Ascending aorta (tissue), 2 donors: Measurements from ENCODE around the gene PAX8. TPM values are rescaled to one million over a fixed set of nuclear protein-coding genes. Genes with fewer than 3 reads are reported as not detected.
A peak's percentile ranks its signal among the peaks of the same experiment; 100 is the strongest.
"Not testable (repeated sequence)": the region's sequence is repeated elsewhere in the genome, so short reads cannot be mapped to it uniquely, and the experiment has no call there.

Experiments used
- DNase-seq, 2 donors: peaks; one replicate each; pipeline ENCODE4 v3.0.0-alpha.2; 2019; ENCODE audit warnings: low spot score in 2 of 2
- H3K27ac ChIP-seq, 2 donors: fragments of 200-600 bp; sonication (generic); one replicate each; pipeline ENCODE4 v1.5.1; 2016 to 2017; ENCODE audit warnings: mild to moderate bottlenecking in 1 of 2
- H3K27me3 ChIP-seq: fragments of 200-600 bp; sonication (generic); one replicate; pipeline ENCODE4 v1.5.1; 2017
- H3K36me3 ChIP-seq, 2 donors: fragments of 200-600 bp; sonication (generic); one replicate each; pipeline ENCODE4 v1.5.1; 2016
- H3K4me1 ChIP-seq, 2 donors: fragments of 200-600 bp; sonication (generic); one replicate each; pipeline ENCODE4 v1.5.1; 2016 to 2017; ENCODE audit warnings: mild to moderate bottlenecking in 1 of 2
- H3K4me3 ChIP-seq, 2 donors: fragments of 200-600 bp; sonication (generic); one replicate each; pipeline ENCODE4 v1.5.1; 2016 to 2017; ENCODE audit warnings: mild to moderate bottlenecking in 1 of 2
- H3K9me3 ChIP-seq, 2 donors: fragments of 200-600 bp; sonication (generic); one replicate each; pipeline ENCODE4 v1.5.1; 2016
- intact Hi-C: fragments of 100-400 bp; cut with DNase I; formaldehyde crosslinking; loops from one replicate; pipeline ENCODE4 v1.15.1; 2023
- total RNA-seq: library from RNA; depleted of rRNA; stranded (reverse); fragments of >200 nt; gene quantifications from one replicate; pipeline ENCODE4 v1.1.0, GENCODE V29; 2016
- TF ChIP-seq, protein P1 (sequence below), 3 experiments: fragments of 200-600 bp in 2 of 3; fragments of 450-650 bp in 1 of 3; sonication (generic) in 2 of 3; IDR thresholded peaks; one replicate each; pipeline ENCODE4 v1.5.1; 2016 to 2019; ENCODE audit warnings: antibody characterized with exemption in 3 of 3, mild to moderate bottlenecking in 1 of 3, moderate library complexity in 1 of 3

PAX8 gene
- total RNA-seq, 1 donor from 2014 or later, result 0.11 TPM

- TF ChIP-seq, protein P1, sequence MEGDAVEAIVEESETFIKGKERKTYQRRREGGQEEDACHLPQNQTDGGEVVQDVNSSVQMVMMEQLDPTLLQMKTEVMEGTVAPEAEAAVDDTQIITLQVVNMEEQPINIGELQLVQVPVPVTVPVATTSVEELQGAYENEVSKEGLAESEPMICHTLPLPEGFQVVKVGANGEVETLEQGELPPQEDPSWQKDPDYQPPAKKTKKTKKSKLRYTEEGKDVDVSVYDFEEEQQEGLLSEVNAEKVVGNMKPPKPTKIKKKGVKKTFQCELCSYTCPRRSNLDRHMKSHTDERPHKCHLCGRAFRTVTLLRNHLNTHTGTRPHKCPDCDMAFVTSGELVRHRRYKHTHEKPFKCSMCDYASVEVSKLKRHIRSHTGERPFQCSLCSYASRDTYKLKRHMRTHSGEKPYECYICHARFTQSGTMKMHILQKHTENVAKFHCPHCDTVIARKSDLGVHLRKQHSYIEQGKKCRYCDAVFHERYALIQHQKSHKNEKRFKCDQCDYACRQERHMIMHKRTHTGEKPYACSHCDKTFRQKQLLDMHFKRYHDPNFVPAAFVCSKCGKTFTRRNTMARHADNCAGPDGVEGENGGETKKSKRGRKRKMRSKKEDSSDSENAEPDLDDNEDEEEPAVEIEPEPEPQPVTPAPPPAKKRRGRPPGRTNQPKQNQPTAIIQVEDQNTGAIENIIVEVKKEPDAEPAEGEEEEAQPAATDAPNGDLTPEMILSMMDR (IDR thresholded peaks at IDR 0.05), result no peak
- no peak for DNase-seq
- no peaks in the 10 kb centered on the region for H3K36me3 ChIP-seq
- H3K4me3 ChIP-seq, result no peak overlapping the region
- H3K27ac ChIP-seq, result no peak overlapping the region
- intact Hi-C loops, result no loop called here
- H3K4me1 ChIP-seq, result no peaks in the 10 kb centered on the region
- no peaks in the 10 kb centered on the region for H3K9me3 ChIP-seq
- no peaks in the 10 kb centered on the region for H3K27me3 ChIP-seq
These were observed 21.6 kb upstream of the PAX8 start for GRCh38 chr2:113300281-113300680.

DNA sequence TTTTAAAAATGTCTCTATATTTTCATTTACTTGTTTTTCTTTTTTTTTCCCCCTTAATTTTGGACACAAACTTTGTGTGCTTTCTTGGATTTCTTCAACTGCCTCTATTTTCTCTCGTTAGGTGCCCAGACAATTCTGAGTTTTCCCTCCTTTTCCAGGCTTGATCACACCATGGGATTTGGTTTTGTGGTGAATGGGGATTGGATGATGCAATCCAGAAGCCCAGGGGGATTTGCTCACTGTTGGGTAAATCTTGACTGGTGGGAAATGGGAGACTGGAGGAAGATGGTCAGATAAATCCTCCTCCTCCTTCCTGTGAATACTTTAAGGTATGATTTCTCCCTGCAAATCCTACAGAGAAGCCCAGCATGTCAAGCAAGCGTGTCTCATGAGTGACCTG lies 19.5 kb upstream of the PAX8 start:
- Histone ChIP-seq H3K9me3 (no peaks in the 10 kb centered on the region), H3K36me3 (no peaks in the 10 kb centered on the region), H3K4me3 (no peak overlapping the region), H3K27me3 (no peaks in the 10 kb centered on the region), H3K4me1 (no peaks in the 10 kb centered on the region), H3K27ac (no peak overlapping the region)
- DNase-seq, result no peak
- intact Hi-C loops, result no loop called here
- TF ChIP-seq, protein P1 (IDR thresholded peaks at IDR 0.05), result no peak

DNA sequence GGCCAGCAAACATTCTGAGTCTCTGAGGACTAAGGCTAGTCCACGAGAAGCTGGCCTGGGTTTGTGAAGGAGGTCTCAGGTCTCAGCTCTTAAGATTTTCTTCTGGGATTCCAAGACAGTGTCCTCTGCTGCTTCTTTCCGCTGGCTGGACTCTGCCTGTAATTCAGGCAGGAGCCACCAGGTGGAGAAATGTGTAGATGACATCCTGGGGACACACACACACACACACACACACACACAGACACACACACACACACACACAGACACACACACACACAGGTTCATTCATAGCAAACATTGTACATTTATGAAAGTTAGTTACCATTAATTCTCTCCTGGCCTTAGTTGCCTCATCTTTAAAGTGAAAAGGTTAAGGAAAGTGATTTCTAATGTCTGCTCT lies 18.9 kb upstream of the PAX8 start:
- H3K27me3 ChIP-seq, H3K27ac ChIP-seq, H3K4me1 ChIP-seq, DNase-seq, H3K36me3 ChIP-seq, H3K4me3 ChIP-seq, intact Hi-C loops, H3K9me3 ChIP-seq: not testable (repeated sequence)

DNA sequence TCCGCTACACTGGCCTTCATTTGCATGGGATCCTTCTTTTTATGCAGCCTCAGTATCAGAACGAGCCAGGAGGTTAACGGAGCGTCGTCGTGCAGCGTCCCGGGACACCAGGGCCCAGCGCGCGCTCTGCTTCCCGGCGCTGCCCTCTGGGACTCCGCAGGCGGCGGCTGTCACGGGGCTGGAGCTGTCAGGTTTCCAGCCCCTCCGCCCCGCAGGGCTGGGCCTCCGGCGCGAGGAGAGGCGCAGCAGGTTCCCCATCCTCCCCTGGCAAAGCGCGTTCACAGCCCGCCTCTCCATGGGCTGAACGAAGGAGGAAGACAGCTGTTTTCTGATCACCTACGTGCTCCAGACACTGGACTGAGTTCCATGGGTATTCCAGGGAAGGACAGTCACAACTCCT lies 12.5 kb upstream of the PAX8 start:
- TF ChIP-seq, protein P1 (IDR thresholded peaks at IDR 0.05), result no peak
- Histone ChIP-seq H3K9me3 (no peaks in the 10 kb centered on the region), H3K27me3 (no peaks in the 10 kb centered on the region), H3K36me3 (no peaks in the 10 kb centered on the region), H3K4me1 (no peaks in the 10 kb centered on the region), H3K27ac (no peak overlapping the region), H3K4me3 (no peak overlapping the region)
- DNase-seq, result no peak
- intact Hi-C loops, result no loop called here

DNA sequence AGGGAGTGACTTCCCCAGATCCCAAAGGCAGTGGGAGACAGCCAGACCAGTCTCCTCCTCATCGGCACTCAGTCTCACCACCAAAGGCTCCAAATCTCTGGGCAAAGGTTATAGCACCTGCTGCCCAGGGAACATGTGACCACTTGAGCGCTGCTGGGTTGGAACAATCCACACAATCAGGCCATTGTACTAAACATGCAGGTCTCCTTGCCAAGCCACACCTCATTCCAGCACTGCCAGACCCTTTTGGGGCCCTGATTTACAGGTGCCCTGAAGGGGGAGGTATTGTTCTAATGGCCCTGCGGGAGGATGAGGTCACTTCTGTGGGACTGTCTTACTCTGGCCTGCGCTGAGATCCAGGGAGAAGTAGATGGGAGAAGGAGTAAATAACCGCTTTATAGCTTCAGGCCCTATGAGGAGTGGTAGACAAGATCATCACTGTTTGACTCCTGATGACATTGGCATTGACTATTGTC lies 10.0 kb upstream of the PAX8 start:
- H3K9me3 ChIP-seq, intact Hi-C loops: not testable (repeated sequence)

GRCh38 chr2:113288117-113288673 lies 9.5 kb upstream of the PAX8 start:
- H3K4me1 ChIP-seq, result peaks cover 8 to 14% of the 10 kb centered on the region in 2 donors
- H3K9me3 ChIP-seq, H3K27me3 ChIP-seq, intact Hi-C loops, H3K4me3 ChIP-seq, H3K36me3 ChIP-seq, H3K27ac ChIP-seq, DNase-seq: not testable (repeated sequence)

More for the DNA sequence above, 10.0 kb upstream of the PAX8 start:
- not testable (repeated sequence) for DNase-seq, H3K4me1 ChIP-seq, H3K36me3 ChIP-seq, H3K27me3 ChIP-seq, H3K4me3 ChIP-seq, H3K27ac ChIP-seq

DNA sequence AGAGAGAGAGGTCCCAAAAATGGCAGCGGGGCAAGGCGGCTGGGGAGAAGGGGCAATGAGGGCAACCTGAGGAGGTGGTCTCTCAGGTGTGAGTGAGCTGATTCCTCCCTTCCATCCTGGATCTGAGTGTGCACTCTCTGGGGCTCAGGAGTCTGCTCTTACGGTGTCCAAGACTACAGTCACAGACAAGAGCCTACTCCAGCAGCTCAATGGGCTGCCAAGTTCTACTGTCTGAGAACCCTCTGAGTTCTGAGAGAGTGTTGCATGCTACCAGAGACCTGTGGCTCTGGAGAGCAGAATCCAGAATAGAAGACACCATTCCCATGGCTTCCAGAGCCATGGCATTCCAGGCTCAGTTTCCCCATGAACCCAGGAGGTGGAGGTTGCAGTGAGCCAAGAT lies 7.1 kb upstream of the PAX8 start:
- Histone ChIP-seq H3K4me3 (no peak overlapping the region), H3K27me3 (no peaks in the 10 kb centered on the region), H3K9me3 (no peaks in the 10 kb centered on the region), H3K27ac (no peak overlapping the region), H3K4me1 (peaks cover 9 to 22% of the 10 kb centered on the region in 2 donors), H3K36me3 (no peaks in the 10 kb centered on the region)
- intact Hi-C loops, result no loop called here
- no peak for DNase-seq
- TF ChIP-seq, protein P1 (IDR thresholded peaks at IDR 0.05), result no peak

DNA sequence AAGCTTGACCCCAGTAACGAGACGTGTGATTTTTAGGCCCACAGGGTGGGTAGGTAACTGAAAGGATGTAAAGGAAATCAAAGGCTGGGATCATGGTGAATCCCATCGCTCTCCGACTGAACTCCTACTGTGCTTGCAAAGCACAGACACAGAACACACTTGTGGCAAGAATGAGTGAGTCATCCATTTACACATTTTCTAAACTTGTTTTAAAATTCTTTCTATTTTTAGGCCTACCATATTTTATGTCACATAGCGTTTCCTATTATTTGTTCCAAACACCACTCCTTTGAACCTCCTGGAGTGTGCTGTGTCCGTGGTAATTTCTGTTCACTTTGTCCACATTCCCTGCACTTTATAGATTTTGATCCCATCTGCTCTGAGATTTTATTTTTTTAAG lies 6.3 kb upstream of the PAX8 start:
- H3K4me3 ChIP-seq, intact Hi-C loops, H3K27me3 ChIP-seq, DNase-seq, H3K36me3 ChIP-seq, H3K9me3 ChIP-seq: not testable (repeated sequence)
- peak overlapping the region; percentile 84 to 93 for H3K27ac ChIP-seq
- H3K4me1 ChIP-seq, result peaks cover 9 to 22% of the 10 kb centered on the region in 2 donors
